ENCODE results near the gene CIRBP. TPM values are rescaled to one million over a fixed set of nuclear protein-coding genes. Genes with fewer than 3 reads are reported as not detected.

CIRBP gene
- total and polyA plus RNA-seq, 2 of the 13 experiments (the other 11 are each of a cell fraction or from before 2014, with no cell fraction given) = 133 to 140 TPM

GRCh38 chr19:1304197-1304924, 35.2 kb downstream of the CIRBP start (continued):
- TF ChIP-seq ISL2 (CRISPR knock-in tag; IDR thresholded peaks at IDR 0.05) (0 out of 2 replicates have a peak, but pooled peaks have one; percentile 21), TMF1 (CRISPR knock-in tag; IDR thresholded peaks at IDR 0.05; ENCODE audit: low read depth) (no peak), ZNF747 (CRISPR knock-in tag; IDR thresholded peaks at IDR 0.05; ENCODE audit: borderline replicate concordance) (peak; percentile 76; the same call in 1 of the 2 replicates), ZNF572 (CRISPR knock-in tag; IDR thresholded peaks at IDR 0.05) (peak; percentile 49; the same call in 1 of the 2 replicates), PRDM15 (CRISPR knock-in tag; IDR thresholded peaks at IDR 0.05) (no peak), ARID3A (IDR thresholded peaks at IDR 0.05; ENCODE audit: low read depth, low read length) (no peak), ATAD3A (CRISPR knock-in tag; IDR thresholded peaks at IDR 0.05) (no peak), NR2F2 (IDR thresholded peaks at IDR 0.05; ENCODE audit: borderline replicate concordance, low read depth) (no peak), NR0B2 (CRISPR knock-in tag; IDR thresholded peaks at IDR 0.05) (no peak), BORCS8-MEF2B (CRISPR knock-in tag; IDR thresholded peaks at IDR 0.05) (peak; percentile 55; the same call in 1 of the 2 replicates), HCFC1 (IDR thresholded peaks at IDR 0.05; ENCODE audit: low read depth, low read length) (no peak), DR1 (CRISPR knock-in tag; IDR thresholded peaks at IDR 0.05) (no peak), ZNF430 (CRISPR knock-in tag; IDR thresholded peaks at IDR 0.05) (no peak), MTF2 (CRISPR knock-in tag; IDR thresholded peaks at IDR 0.05; ENCODE audit: borderline replicate concordance) (no peak), SIN3B (IDR thresholded peaks at IDR 0.05; ENCODE audit: low read length) (no peak), GMEB1 (CRISPR knock-in tag; IDR thresholded peaks at IDR 0.05; ENCODE audit: borderline replicate concordance) (no peak; the same call in 1 of the 2 replicates), ZFP1 (CRISPR knock-in tag; IDR thresholded peaks at IDR 0.05) (no peak), ZNF670 (CRISPR knock-in tag; IDR thresholded peaks at IDR 0.05; ENCODE audit: borderline replicate concordance) (no peak), ZSCAN25 (CRISPR knock-in tag; IDR thresholded peaks at IDR 0.05) (no peak), TEF (CRISPR knock-in tag; IDR thresholded peaks at IDR 0.05) (no peak), RAD21 (CRISPR knock-in tag; IDR thresholded peaks at IDR 0.05) (no peak)

All from HepG2 (cell line).